Measurements from ENCODE around the gene NFE2L2.

GRCh38 chr2:177283906-177284305 is 19.4 kb upstream of the NFE2L2 start:
- no peak for TF ChIP-seq CTCF (conservative IDR thresholded peaks at IDR 0.05; ENCODE audit: low read depth in 2 of 2)
- TF ChIP-seq EZH2 (IDR thresholded peaks at IDR 0.05; ENCODE audit: low read depth, unreplicated experiment), result no peak
- TF ChIP-seq POLR2AphosphoS5 (IDR thresholded peaks at IDR 0.05; ENCODE audit: low read depth), result no peak
- no peak for TF ChIP-seq NANOG (IDR thresholded peaks at IDR 0.05; ENCODE audit: borderline replicate concordance)
- TF ChIP-seq REST (IDR thresholded peaks at IDR 0.05; ENCODE audit: unreplicated experiment), result no peak
- TF ChIP-seq ETS1 (IDR thresholded peaks at IDR 0.05), result no peak
- TF ChIP-seq ZNF114 (CRISPR knock-in tag; IDR thresholded peaks at IDR 0.05), result no peak
- TF ChIP-seq ZNF462 (CRISPR knock-in tag; IDR thresholded peaks at IDR 0.05), result no peak
- TF ChIP-seq EZH2phosphoT487 (IDR thresholded peaks at IDR 0.05; ENCODE audit: unreplicated experiment), result no peak
- TF ChIP-seq STAT1 (IDR thresholded peaks at IDR 0.05; ENCODE audit: unreplicated experiment), result no peak
- no peak for TF ChIP-seq ZNF331 (CRISPR knock-in tag; IDR thresholded peaks at IDR 0.05; ENCODE audit: low read depth)
- no peak for TF ChIP-seq CREB1 (CRISPR knock-in tag; IDR thresholded peaks at IDR 0.05; ENCODE audit: low read depth)
- TF ChIP-seq JUNB (IDR thresholded peaks at IDR 0.05; ENCODE audit: unreplicated experiment), result no peak

All from GM23338 (cell line).